Body of pancreas (tissue), 4 donors: Measurements from ENCODE around the gene HLA-DQA1.

Experiments used
- CTCF ChIP-seq, 7 experiments: fragments of 450-650 bp in 4 of 7; fragments of 200-600 bp in 3 of 7; sonication (generic) in 3 of 7; IDR thresholded peaks; one replicate each; pipeline ENCODE4 v1.5.1; 2016 to 2019; ENCODE audit warnings: antibody characterized with exemption in 7 of 7
- POLR2A ChIP-seq, 3 donors: fragments of 450-650 bp; IDR thresholded peaks; one replicate each; pipeline ENCODE4 v1.6.1; 2016; ENCODE audit warnings: antibody characterized with exemption in 3 of 3, mild to moderate bottlenecking in 2 of 3

- no peak for TF ChIP-seq POLR2A (IDR thresholded peaks at IDR 0.05)
- TF ChIP-seq CTCF (IDR thresholded peaks at IDR 0.05): no peak
Observed at GRCh38 chr6:32613475-32613874, 23.7 kb upstream of the HLA-DQA1 start.
